ENCODE results near the gene KNCN. TPM values are rescaled to one million over a fixed set of nuclear protein-coding genes. Genes with fewer than 3 reads are reported as not detected.

KNCN gene
- total and polyA plus RNA-seq, 8 donors = not detected

DNA sequence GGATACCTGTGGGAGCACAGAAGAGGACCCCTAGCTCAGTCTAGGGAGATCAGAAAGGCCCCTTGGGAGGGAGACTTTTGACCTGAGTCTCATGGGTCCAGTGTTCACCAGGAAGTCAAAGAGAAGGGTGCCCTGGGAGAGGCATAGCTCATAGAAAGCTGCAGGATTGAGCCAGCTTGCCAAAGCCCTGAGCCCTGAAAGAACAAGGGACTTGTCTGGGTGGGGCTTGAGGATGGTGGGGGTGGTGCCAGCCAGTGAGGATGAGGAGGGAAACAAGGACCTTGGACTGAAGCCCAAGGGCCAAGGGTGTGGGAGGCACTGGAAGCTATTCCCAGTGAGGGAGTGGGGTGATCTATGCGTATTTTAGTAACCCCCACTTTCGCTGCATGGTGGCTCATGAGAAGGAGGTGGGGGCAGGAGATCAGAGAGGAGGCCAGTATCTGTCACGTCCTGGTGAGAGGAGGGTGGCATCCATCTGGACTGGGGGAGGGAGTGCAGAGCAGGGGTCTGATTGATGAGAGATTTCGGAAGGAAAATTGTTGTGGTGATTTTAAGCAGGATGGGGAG lies 33.4 kb downstream of the KNCN start:
- H3K9me3 ChIP-seq = no peaks in the 10 kb centered on the region
- no peaks in the 10 kb centered on the region for H3K36me3 ChIP-seq
- 76 to 80% methylated on average over 4 of the region's 4 CpGs for WGBS, 2 donors
- H3K4me3 ChIP-seq = no peak overlapping the region
- peak in 1 of 6 donors; percentile 13 for DNase-seq
- intact Hi-C loops (cut with DNase I) = no loop called here
- TF ChIP-seq, protein P1, sequence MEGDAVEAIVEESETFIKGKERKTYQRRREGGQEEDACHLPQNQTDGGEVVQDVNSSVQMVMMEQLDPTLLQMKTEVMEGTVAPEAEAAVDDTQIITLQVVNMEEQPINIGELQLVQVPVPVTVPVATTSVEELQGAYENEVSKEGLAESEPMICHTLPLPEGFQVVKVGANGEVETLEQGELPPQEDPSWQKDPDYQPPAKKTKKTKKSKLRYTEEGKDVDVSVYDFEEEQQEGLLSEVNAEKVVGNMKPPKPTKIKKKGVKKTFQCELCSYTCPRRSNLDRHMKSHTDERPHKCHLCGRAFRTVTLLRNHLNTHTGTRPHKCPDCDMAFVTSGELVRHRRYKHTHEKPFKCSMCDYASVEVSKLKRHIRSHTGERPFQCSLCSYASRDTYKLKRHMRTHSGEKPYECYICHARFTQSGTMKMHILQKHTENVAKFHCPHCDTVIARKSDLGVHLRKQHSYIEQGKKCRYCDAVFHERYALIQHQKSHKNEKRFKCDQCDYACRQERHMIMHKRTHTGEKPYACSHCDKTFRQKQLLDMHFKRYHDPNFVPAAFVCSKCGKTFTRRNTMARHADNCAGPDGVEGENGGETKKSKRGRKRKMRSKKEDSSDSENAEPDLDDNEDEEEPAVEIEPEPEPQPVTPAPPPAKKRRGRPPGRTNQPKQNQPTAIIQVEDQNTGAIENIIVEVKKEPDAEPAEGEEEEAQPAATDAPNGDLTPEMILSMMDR (IDR thresholded peaks at IDR 0.05) = no peak
- FAIRE-seq = no peak
- no peaks in the 10 kb centered on the region for H3K4me1 ChIP-seq
- no peak overlapping the region for H3K27ac ChIP-seq
- ATAC-seq = no peak
- no peaks in the 10 kb centered on the region for H3K27me3 ChIP-seq

DNA sequence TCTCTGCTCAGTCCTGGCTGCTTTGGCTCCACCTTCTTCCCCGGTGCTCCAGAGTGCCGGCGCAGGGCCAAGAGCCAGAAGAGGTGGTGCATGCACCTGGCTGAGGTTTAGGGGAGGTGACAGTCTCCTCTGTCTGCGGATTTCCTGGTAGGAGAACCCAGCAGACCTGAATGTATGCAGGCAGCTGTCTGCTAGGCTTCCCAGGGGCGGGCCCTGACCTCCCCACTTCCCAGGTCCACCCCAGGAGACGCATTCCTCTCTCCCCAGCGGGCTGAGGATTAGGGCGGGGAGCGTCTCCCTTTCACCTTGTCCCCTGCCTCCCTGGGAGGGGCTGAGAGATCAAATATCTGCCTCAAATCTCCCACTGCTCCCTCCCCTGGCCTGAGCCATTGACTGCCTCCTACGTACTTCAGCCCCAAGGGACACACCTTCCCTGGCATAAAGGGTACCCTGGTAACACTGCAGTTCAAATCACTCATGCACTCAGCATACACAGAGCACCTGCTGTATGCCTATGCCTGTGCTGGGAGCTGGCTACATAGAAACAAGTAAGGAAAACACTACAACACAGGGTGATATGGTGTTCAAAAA lies 34.3 kb downstream of the KNCN start:
- FAIRE-seq (no peak), DNase-seq (peak; percentile 83 to 94 (median 88)), ATAC-seq (peak; percentile 93 to 98 (median 95))
- Histone ChIP-seq H3K9me3 (no peaks in the 10 kb centered on the region), H3K27ac (peak overlapping the region; percentile 28 to 77 (median 56)), H3K4me1 (no peaks in the 10 kb centered on the region), H3K27me3 (no peaks in the 10 kb centered on the region), H3K4me3 (peak overlapping the region in 1 of 4 donors; percentile 18), H3K36me3 (no peaks in the 10 kb centered on the region)
- TF ChIP-seq, protein P1 (IDR thresholded peaks at IDR 0.05) = no peak
- intact Hi-C loops (cut with DNase I) = no loop called here
- WGBS, 2 donors = 2 to 7% methylated on average over 10 of the region's 10 CpGs

DNA sequence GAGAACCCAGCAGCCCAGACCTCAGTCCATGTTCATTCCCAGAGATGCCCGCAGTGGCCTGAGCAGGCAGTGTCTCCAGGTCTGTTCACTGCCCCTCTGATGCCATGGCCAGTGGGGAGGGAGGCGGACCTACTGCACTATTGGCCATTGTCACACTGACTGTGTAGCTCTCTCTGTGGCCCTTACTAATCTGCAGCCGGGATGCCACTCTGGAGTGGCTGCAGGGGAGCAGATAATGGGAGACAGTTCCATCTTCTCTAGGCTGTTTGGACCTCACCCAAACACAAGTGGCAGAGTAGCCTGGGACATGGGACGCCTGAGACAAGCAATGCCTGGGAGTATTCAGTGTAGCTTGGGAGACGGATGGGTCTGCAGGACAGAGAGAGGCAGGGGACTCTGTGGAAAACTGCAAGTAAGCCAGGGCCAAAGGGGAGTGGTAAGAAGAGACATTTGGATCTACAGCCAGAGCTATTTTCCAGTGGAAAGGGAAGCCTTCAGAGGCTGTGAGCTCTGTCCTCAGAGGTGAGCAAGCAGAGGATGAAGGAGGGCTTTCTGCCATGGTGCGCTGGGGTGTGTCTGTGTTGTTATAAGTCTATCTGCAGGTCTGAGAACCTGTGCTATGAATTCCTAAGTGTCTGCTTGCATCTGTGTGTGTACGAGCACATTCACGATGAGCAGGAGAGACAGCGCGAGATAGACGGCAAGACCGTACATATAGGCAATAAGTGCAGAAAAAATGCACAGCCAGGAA lies 35.1 kb downstream of the KNCN start:
- H3K4me1 ChIP-seq = no peaks in the 10 kb centered on the region
- H3K4me3 ChIP-seq = peak overlapping the region in 1 of 4 donors; percentile 18
- peak in 1 of 6 donors; percentile 23 for DNase-seq
- no peak for FAIRE-seq
- no peaks in the 10 kb centered on the region for H3K9me3 ChIP-seq
- TF ChIP-seq, protein P1 (IDR thresholded peaks at IDR 0.05) = no peak
- peak overlapping the region in 3 of 4 donors; percentile 28 to 75 (median 37) for H3K27ac ChIP-seq
- no peak for ATAC-seq
- H3K36me3 ChIP-seq = no peaks in the 10 kb centered on the region
- 44 to 50% methylated on average over 12 of the region's 12 CpGs for WGBS, 2 donors
- intact Hi-C loops (cut with DNase I) = no loop called here
- H3K27me3 ChIP-seq = no peaks in the 10 kb centered on the region

DNA sequence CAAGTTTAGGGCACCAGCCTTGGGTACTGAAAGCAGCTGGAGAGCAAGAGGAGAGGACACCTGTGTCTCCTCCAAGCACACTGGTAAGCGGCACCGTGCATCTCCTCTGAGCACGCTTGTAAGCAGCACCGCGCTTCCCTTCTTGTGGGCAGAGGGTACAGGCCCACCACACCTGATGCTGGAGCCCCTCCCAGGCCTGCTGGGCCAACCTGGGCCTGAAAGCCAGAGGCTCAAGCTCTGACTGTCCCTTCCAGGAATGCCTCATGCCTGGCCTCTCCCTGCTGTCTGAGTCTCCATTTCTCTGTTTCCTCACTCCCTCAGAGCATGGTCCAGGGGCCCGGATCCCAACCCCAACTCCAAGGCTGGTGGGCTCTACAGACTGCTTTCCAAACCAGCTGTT lies 35.9 kb downstream of the KNCN start:
- TF ChIP-seq, protein P1 (IDR thresholded peaks at IDR 0.05) = no peak
- intact Hi-C loops (cut with DNase I) = no loop called here
- 89 to 93% methylated on average over 6 of the region's 6 CpGs for WGBS, 2 donors
- Histone ChIP-seq H3K27ac (no peak overlapping the region), H3K4me3 (no peak overlapping the region), H3K27me3 (no peaks in the 10 kb centered on the region), H3K4me1 (no peaks in the 10 kb centered on the region), H3K36me3 (no peaks in the 10 kb centered on the region), H3K9me3 (no peaks in the 10 kb centered on the region)
- DNase-seq (peak in 1 of 6 donors; percentile 31), FAIRE-seq (no peak), ATAC-seq (no peak)

Data from pancreas (tissue), 10 donors.